Activated naive CD8-positive, alpha-beta T cell (primary cell): ENCODE data around the gene TBC1D5.
"Not testable (repeated sequence)": the region's sequence is repeated elsewhere in the genome, so short reads cannot be mapped to it uniquely, and the experiment has no call there.

ENCODE experiments used
- H3K27ac Mint-ChIP-seq: one replicate; pipeline ENCODE4 v1.8.0; 2021; ENCODE audit warnings: mixed read lengths
- H3K27me3 Mint-ChIP-seq: one replicate; pipeline ENCODE4 v1.8.0; 2021; ENCODE audit warnings: mixed read lengths
- H3K36me3 Mint-ChIP-seq: one replicate; pipeline ENCODE4 v1.8.0; 2021; ENCODE audit warnings: mixed read lengths
- H3K4me1 Mint-ChIP-seq: one replicate; pipeline ENCODE4 v1.8.0; 2021; ENCODE audit warnings: low read depth, mixed read lengths
- H3K4me3 Mint-ChIP-seq: one replicate; pipeline ENCODE4 v1.8.0; 2021; ENCODE audit warnings: mild to moderate bottlenecking, mixed read lengths
- H3K9me3 Mint-ChIP-seq: one replicate; pipeline ENCODE4 v1.8.0; 2021; ENCODE audit warnings: low read depth, mixed read lengths

The TBC1D5 gene

DNA sequence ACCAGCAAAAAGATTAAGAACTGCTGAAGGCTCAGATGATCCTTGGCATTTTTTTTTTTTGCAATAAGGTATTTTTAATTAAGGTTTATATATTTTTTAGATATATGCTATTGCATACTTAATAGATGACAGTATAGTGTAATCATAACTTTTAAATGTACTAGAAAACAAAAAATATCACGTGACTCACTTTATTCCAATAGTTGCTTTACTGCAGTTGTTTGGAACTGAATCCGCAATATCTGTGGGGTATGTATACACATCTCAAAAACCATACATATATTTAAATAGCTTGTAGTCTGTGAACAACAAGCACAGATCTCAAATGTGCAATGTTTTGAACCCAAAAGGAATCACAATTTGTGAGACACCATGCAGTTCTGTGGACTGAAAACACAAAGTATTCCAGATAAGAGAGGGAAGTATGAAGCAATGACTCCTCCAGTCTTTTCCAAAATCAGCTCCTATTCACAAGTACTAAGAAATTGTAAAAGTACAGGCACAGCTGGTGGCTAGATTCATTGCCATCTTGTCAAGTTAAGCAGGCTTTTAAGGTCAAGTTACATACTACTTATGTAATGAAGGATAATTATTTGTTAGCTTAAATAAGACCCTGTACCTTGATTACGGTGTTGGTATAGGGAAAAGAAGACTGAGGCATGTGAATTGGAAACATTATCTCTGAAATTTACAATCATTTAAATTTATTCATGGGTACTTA is 331.1 kb downstream of the TBC1D5 start:
- H3K4me3 Mint-ChIP-seq = no peak overlapping the region
- H3K27me3 Mint-ChIP-seq = no peaks in the 10 kb centered on the region
- no peaks in the 10 kb centered on the region for H3K4me1 Mint-ChIP-seq
- H3K36me3 Mint-ChIP-seq = no peaks in the 10 kb centered on the region
- H3K27ac Mint-ChIP-seq = no peak overlapping the region
- H3K9me3 Mint-ChIP-seq = no peaks in the 10 kb centered on the region

DNA sequence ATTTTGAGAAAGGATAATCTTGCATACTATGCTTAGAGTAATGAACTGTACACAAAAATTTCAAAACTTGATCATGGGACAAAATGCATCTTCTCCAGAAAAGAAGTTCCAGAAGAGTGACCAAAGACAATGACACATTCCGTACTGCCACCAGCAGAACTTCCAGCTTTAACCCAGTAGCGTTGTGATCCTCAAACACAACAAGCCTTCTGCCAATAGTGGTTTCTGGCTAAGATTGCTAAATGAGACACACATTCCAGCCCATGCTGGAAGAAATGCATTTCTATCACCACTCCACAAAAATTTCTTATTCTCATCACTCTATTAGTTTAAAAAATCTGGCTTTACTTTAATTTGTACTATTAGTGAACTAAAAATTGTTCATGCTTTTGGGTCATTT is 334.9 kb downstream of the TBC1D5 start:
- Mint-ChIP-seq H3K27ac (no peak overlapping the region), H3K4me1 (no peaks in the 10 kb centered on the region), H3K27me3 (no peaks in the 10 kb centered on the region), H3K4me3 (no peak overlapping the region), H3K36me3 (peaks cover 4% of the 10 kb centered on the region), H3K9me3 (no peaks in the 10 kb centered on the region)

DNA sequence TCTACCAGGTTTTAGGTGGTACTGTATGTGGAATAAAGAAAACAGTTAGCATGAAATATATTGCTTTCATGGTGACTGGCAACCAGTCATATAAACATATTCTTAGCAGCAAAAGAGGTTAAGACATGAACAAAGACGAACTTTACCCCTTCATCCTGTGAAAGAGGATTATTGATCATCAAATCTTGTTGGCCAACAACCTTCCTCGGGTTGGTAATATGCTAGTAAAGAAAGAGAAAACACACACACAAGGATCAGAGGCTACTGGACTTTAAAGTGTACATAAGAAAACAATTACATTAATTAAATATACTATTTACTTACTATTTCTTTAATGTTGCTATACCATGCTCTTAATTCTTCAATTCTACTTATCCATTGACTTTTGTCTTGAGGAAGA is 337.9 kb downstream of the TBC1D5 start:
- Mint-ChIP-seq H3K36me3 (peaks cover 10% of the 10 kb centered on the region), H3K27me3 (no peaks in the 10 kb centered on the region), H3K4me3 (no peak overlapping the region), H3K9me3 (no peaks in the 10 kb centered on the region), H3K27ac (no peak overlapping the region), H3K4me1 (no peaks in the 10 kb centered on the region)

DNA sequence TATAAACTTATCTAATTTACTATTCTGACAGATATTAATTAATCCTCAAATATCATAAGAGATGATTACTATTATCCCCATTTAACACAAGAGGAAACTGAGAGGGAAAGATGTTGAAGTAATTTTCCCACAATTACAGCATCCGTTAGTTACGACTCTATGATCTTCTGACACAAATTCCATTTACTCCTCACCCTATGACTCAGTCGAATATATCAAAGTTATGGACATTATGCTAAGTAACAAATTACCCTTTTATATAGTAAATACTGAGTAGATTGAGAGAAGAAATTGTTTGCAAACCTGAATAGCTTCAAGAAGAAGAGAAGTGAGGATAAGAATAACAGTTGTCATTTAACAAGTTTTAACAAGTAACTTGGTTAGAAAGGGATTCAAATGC is 340.0 kb downstream of the TBC1D5 start:
- Mint-ChIP-seq H3K27ac (no peak overlapping the region), H3K4me1 (no peaks in the 10 kb centered on the region), H3K27me3 (no peaks in the 10 kb centered on the region), H3K9me3 (no peaks in the 10 kb centered on the region), H3K4me3 (no peak overlapping the region), H3K36me3 (peaks cover 17% of the 10 kb centered on the region)

DNA sequence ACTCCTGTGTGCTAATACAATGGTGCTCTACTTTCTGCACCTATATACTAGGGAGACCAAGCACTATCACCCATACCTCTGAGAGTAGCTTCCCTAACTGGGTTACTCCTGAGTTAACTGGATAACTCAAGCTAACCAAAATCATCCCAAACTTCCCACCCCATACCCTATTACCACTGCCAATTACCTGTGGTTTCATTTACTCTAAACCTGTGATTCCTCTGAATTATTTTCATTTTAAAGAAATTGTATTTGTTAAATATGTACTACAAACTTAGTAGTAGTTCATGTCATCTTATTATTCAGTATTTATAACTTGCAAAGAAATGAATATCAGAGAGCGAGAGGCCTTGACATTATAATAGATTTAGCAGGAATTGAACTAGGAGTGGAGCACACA is 340.5 kb downstream of the TBC1D5 start:
- Mint-ChIP-seq H3K4me1 (no peaks in the 10 kb centered on the region), H3K27me3 (no peaks in the 10 kb centered on the region), H3K27ac (no peak overlapping the region), H3K36me3 (peaks cover 19% of the 10 kb centered on the region), H3K4me3 (no peak overlapping the region), H3K9me3 (no peaks in the 10 kb centered on the region)

DNA sequence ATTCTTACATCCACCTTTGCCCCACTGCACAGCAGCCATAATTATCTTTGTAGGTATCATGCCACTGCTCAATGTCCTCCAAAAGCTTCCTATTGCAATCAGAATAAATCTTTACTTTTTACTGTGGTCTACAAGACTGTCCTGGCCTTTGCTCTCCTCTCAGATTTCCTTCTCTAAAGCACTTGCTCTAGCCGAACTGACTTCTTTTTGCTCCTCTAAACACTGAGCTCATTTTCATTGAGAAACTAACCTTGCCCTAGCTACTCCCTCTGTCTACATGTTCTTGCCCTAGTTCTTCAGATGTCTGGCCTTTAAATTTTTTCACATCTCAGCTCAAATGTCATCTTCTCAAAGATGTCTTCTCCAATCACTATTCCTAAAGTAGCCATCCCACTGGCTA is 342.8 kb downstream of the TBC1D5 start:
- H3K36me3 Mint-ChIP-seq = peaks cover 22% of the 10 kb centered on the region
- no peaks in the 10 kb centered on the region for H3K9me3 Mint-ChIP-seq
- H3K4me1 Mint-ChIP-seq = no peaks in the 10 kb centered on the region
- H3K27ac Mint-ChIP-seq = no peak overlapping the region
- H3K27me3 Mint-ChIP-seq = no peaks in the 10 kb centered on the region
- H3K4me3 Mint-ChIP-seq = no peak overlapping the region

DNA sequence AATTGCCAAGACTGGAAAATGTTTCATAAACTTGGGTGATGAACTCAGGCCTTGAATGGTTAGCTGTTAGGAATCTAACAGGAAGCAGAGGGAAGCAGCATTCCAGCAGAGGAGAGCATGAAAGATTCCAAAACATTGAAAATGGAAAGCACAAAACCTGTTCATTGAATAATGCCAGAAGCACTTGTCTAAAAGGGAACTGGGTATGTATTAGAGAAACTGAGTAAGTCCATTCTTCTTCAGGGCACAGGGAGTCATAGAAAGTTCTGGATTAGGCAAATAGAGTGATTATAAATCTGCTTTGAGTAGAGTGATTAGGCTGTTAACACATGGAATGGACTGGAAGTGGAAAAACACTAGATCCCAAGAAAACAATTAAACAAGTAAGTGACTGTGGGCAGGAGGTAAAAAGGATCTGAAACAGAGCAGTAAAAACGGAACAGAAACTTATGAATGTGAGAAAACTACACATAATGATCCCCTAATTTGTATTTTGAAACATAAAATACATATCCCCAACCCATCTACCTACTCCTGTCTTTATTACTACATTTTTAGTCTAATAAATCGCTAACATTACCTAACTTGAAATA is 343.4 kb downstream of the TBC1D5 start:
- H3K36me3 Mint-ChIP-seq = peaks cover 21% of the 10 kb centered on the region
- no peaks in the 10 kb centered on the region for H3K9me3 Mint-ChIP-seq
- H3K27me3 Mint-ChIP-seq = no peaks in the 10 kb centered on the region
- H3K27ac Mint-ChIP-seq = no peak overlapping the region
- no peaks in the 10 kb centered on the region for H3K4me1 Mint-ChIP-seq
- no peak overlapping the region for H3K4me3 Mint-ChIP-seq

DNA sequence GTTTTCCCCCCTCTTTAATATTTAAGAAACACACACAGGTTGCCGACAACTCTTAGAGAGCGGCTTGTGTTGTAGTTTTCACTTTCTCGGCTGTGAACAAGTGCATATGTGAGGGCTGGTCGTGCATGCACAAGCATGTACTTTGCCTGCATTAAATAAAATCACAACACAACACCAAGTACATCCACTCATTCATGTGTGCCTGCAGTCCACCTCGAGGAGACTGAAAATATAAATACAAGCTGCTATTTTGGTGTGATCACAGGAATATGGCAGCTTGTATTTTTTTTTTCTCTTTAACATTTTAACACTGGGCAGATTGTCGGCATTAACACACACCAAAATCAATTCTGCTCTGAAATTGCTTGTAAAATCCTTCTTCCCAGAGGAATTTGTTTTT is 346.4 kb downstream of the TBC1D5 start:
- Mint-ChIP-seq H3K4me3 (no peak overlapping the region), H3K9me3 (no peaks in the 10 kb centered on the region), H3K27ac (no peak overlapping the region), H3K36me3 (peaks cover 38% of the 10 kb centered on the region), H3K4me1 (no peaks in the 10 kb centered on the region), H3K27me3 (no peaks in the 10 kb centered on the region)

DNA sequence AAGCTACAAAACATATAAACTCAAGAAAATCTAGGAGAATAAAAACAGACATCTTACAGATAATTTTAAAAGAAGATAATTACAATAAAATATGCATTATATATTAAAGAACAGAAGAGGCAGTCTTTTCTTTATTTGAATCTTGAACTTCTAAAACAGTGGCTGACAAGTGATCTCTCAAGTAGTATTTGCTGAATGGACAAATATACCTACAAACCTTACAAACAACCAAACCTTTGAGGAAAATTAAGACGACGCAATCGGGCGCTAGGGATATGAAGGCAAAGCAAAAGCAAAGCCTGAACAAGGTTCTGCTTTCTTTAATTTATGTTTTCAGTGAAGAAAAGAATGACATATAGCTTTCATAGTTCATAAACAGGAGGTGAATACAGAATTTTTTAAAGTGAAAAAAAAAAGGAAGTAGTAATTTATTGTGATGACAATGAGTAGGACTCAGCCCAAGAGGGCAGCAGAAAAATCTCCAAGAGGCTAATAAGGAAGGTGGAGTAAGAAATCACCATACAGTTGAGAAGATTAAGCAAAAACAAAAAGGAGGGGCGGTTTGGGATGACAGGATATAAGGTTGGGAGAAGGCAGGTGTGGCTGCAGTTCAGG is 347.8 kb downstream of the TBC1D5 start:
- Mint-ChIP-seq H3K27ac (no peak overlapping the region), H3K9me3 (no peaks in the 10 kb centered on the region), H3K36me3 (peaks cover 42% of the 10 kb centered on the region), H3K27me3 (no peaks in the 10 kb centered on the region), H3K4me1 (no peaks in the 10 kb centered on the region), H3K4me3 (no peak overlapping the region)

DNA sequence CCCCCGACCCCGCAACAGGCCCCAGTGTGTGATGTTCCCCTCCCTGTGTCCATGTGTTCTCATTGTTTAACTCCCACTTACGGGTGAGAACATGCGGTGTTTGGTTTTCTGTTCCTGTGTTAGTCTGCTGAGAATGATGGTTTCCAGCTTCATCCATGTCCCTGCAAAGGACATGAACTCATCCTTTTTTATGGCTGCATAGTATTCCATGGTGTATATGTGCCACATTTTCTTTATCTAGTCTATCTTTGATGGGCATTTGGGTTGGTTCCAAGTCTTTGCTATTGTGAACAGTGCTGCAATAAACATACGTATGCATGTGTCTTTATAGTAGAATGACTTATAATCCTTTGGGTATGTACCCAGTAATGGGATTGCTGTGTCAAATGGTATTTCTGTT is 349.9 kb downstream of the TBC1D5 start:
- H3K9me3 Mint-ChIP-seq, H3K27ac Mint-ChIP-seq, H3K4me1 Mint-ChIP-seq, H3K4me3 Mint-ChIP-seq, H3K27me3 Mint-ChIP-seq: not testable (repeated sequence)
- H3K36me3 Mint-ChIP-seq = peaks cover 41% of the 10 kb centered on the region

DNA sequence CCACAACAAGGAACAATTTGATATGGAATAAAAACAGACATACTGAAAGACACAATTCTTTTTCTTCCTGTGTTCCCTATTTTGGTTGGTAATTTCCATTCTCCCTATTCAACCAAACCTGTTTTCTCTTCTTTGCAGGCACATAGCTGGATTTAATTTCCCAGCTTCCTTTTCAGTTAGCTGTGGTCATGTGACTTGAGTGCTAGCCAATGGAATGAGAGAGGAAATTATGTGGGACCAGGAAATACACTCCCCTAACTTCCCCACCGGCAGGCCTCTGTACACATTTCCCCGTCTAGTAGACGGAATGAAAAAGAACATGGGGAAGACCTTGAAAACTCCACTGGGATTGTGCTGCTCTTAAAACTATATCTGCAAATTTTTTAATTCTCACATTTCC is 351.6 kb downstream of the TBC1D5 start:
- H3K36me3 Mint-ChIP-seq = peaks cover 41% of the 10 kb centered on the region
- no peaks in the 10 kb centered on the region for H3K4me1 Mint-ChIP-seq
- H3K4me3 Mint-ChIP-seq = no peak overlapping the region
- H3K9me3 Mint-ChIP-seq = no peaks in the 10 kb centered on the region
- no peaks in the 10 kb centered on the region for H3K27me3 Mint-ChIP-seq
- no peak overlapping the region for H3K27ac Mint-ChIP-seq

DNA sequence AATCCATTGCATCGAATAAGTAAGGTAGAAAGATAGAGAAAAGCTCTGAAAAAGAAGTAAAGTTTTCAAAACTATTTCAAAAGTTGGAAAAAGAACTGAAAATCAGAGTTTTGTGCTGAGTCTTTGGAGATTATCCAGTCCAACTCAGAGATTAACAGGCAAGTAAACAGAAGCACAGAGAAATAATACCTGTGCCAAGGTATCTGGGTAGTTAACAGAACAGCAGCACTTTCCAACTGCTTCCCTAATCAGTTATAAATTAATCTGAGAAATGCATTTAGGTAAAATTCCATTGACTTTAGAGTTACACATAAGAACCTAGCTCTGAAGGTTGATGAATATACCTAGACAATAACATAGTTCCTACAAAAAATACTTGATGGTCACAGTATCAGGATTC is 355.3 kb downstream of the TBC1D5 start:
- Mint-ChIP-seq H3K27me3 (no peaks in the 10 kb centered on the region), H3K9me3 (no peaks in the 10 kb centered on the region), H3K36me3 (peaks cover 34% of the 10 kb centered on the region)

DNA sequence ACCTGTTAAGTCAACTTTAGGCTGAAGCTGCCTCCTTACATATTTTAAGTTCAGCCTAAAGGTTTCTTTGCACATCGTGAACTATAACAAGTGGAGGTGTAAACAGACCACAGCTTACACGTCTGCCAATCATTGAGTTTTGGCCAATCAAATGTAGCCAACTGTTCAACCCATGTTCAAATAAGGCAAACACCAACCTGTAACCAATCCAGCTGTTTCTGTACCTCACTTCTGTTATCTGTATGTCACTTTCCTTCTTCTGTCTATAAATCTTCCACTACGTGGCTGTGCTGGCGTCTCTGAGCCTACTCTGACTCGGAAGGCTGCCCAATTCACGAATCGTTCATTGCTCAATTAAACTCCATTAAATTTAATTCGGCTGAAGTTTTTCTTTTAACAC is 356.0 kb downstream of the TBC1D5 start:
- Mint-ChIP-seq H3K36me3 (peaks cover 30% of the 10 kb centered on the region), H3K9me3 (no peaks in the 10 kb centered on the region), H3K27ac (no peak overlapping the region), H3K4me3 (no peak overlapping the region), H3K27me3 (no peaks in the 10 kb centered on the region), H3K4me1 (no peaks in the 10 kb centered on the region)

More for the DNA sequence above, 355.3 kb downstream of the TBC1D5 start:
- Mint-ChIP-seq H3K4me1 (no peaks in the 10 kb centered on the region), H3K27ac (no peak overlapping the region), H3K4me3 (no peak overlapping the region)

DNA sequence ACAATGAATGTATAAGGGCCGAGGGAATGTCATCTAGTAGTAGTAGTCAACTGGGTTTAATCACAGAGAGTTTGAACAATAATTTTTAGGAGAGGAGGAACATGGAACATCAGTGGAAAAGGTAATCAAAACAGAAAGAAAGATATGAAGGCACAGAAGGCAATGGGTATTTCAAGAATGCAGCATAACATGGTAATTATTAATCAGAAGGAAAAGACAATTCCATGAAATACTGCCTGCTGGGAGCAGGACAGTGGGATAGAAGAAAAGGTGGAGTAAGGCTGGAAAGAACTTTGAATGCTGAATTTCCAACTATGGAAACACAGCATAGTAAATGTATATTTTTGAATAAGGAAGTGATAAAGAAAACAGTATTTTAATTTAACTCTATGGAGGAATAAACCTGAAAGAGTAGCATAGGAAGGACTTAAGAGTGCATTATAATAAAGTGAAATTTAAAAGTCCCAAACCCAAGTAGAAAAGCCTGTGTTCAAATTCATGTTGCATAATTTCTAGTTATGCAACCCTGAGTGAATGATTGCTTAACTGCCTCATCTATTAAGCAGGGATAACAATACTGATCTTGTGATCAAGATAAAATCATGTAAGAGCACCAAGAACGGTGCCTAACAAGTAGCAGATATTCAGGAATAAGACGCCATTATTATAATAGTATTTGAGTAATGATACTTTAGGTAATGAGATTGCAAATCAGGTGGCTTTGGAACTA is 357.7 kb downstream of the TBC1D5 start:
- Mint-ChIP-seq H3K4me3 (no peak overlapping the region), H3K27me3 (no peaks in the 10 kb centered on the region), H3K27ac (no peak overlapping the region), H3K36me3 (peaks cover 20% of the 10 kb centered on the region), H3K9me3 (no peaks in the 10 kb centered on the region), H3K4me1 (no peaks in the 10 kb centered on the region)

DNA sequence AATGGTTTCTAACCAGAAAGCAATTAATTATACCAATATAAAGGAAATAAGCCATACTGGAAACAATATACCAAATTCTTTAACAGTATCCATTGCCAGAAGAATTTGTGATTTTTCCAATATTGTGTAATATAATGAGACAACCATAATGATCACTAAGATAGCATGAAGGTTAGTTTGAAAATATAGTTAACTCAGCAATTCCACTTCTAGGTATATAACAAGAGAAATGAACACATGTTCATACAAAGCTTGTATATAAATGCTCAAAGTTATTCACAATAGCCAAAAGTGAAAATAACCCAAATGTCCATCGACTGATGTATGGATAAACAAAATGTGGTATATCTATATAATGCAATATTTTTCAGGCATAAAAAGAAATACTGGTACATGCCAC is 369.1 kb downstream of the TBC1D5 start:
- Mint-ChIP-seq H3K27me3 (no peaks in the 10 kb centered on the region), H3K4me1 (no peaks in the 10 kb centered on the region), H3K9me3 (no peaks in the 10 kb centered on the region), H3K4me3 (no peak overlapping the region), H3K27ac (no peak overlapping the region), H3K36me3 (peaks cover 17% of the 10 kb centered on the region)
